Stimulated activated naive CD4-positive, alpha-beta T cell treated with Interleukin-2 at 50 U/mL for 16 hours (primary cell): ENCODE data around the gene DLX5.

Experiments used
- DNase-seq: peaks from one replicate; lab custom pipeline; 2025; lab: John Stamatoyannopoulos, UW

DLX5 gene

DNA sequence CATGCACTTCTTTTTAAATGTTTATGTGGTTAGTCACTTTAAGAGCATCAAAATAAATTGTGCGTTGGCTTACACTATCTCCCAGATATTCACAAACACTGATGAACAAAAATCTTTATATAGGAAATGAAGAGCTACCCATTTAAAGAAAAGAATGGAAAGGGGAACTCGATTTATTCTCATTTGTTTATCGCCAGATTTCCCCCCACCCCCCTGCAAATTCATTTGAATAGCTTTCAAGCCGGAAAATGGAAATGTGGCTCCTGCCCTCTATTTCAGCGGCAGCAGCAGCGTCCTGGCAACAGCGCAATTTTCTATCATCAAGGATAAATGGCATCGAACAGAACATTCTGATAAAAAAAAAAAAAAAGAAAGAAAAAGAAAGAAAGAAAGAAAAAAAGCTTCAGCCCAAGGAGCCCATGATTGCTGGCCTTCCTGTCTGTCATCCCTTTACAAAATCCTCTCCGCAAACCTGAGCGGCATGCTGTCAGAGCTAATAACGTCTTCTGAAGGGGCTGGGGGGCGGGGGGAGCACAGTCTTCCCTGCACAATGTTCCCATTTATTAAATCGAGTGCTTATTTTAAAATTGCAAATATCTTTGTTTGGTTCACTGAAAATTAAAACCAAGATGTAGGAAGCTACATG is 33.0 kb downstream of the DLX5 start:
- no peak for DNase-seq

DNA sequence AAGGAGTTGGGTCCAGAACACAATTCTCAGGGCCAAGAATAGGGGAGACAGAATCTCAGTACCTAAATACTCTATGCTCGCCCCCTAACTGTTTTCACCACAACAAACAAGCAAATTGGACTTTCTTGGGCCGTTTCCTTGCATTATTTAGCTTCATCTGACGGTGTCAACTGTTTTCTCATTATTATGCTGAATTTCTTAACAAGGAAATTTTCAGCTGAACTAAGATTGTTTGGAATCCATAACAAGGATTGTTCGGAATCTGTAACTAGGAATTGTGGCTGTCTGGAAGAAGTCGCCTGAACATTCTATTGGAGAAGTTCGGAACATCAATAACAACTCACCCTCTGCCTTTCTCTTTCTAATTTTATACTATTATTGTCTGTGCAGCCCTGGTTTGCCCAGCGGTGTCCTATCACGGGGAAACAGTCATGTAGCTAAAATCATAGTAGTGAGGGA is 34.7 kb downstream of the DLX5 start:
- DNase-seq, result no peak

DNA sequence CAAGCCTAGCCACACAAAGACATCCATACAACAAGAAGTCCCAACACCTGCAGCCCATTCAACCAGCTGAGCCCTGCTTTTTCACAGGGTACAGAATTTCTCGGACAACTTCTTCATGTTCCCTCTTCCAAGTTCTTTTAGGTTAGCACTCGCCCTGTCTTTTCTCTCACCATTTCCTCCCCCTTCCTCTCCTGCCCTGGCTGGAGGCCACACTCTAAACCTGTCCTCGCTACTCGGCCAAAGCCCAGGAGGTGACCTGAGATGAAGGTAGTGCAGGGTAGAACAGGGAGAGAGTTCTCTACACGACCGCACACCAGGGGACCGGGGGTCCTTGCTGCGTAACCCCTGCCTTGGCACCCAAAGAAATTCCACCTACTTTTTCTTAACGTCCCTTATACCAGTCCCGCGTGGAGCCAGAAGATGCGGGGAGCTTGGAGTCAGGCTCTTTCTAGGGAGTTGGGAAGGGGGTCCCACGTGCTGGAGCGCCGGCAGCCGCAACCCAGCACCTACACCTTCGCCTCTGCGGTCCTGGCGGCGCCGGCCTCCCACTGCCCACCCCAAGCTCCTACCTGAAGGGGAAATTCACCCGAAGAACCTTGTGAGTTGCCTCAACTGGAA is 35.3 kb downstream of the DLX5 start:
- DNase-seq, result no peak

DNA sequence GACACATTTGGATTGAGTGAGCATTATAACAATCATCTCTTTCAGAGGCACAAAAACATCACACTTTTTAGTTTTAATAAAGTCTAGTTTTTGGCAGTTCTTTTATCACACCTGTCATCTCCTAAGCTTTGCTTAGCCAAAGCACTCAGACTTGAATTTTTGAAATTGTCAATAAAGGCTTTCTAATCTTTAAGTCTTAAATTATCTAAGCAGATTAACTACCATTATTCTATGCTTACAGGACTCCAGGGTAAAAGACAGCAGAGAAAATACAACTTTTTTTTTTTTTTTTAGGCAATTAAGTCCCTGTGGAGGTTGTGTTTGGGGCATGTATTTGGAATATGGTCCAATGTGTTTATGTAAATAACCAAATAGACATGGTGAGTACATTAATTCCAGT is 36.9 kb downstream of the DLX5 start:
- DNase-seq, result no peak

DNA sequence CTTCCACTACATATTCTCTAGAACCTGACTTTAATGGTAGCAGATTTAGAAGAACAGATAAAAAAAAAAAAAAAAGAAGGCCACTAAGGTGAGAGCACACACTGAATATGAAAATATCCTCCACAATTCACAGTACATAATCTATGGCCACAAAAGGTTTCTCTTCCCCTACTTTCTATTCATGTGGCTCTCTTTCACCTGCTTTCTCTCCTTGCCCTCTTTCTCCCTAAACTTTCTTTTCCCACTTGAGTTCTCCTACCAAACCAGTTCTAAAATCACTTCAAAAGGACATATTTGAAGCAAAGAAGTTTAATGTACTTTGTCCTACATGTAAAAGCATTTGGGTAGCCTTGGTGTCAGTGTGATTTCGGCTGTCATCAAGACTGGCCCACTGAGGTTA is 37.7 kb downstream of the DLX5 start:
- no peak for DNase-seq

DNA sequence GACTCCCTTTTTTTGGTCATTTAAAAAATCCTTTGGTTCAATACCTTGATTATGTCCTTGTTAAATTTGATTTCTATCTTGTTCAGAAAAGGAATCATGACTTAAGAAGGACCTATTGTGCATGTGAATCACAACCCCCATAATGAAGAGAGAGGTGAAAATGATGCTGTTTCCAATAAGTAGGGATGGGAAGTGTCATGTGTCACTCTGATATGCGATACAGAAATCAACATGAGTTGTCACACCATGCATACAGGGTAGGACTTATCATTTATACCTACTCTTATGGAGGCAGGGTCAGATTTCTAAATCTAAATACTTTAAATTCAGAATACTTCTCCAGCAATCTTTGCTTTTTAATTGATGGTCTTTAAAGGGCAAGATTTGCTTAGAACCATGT is 38.6 kb downstream of the DLX5 start:
- no peak for DNase-seq

DNA sequence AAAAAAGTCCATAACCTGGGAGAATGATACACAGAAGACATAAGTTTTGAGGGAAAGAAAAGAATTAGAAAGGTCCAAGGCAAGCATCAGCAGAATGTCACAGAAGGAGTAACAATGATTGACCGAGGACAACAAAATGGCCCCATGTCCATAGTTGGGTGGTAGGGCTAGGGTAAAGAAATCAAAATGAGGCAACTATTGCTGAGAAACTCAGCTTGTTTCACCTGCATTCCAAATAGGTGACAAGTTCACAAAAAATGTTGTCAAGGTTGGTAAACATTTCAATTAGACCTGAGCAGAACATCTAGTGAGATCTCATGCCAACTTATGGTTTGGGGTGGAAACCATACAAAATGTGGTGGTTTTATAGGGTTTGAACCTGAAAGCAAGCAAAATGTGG is 42.0 kb downstream of the DLX5 start:
- no peak for DNase-seq

DNA sequence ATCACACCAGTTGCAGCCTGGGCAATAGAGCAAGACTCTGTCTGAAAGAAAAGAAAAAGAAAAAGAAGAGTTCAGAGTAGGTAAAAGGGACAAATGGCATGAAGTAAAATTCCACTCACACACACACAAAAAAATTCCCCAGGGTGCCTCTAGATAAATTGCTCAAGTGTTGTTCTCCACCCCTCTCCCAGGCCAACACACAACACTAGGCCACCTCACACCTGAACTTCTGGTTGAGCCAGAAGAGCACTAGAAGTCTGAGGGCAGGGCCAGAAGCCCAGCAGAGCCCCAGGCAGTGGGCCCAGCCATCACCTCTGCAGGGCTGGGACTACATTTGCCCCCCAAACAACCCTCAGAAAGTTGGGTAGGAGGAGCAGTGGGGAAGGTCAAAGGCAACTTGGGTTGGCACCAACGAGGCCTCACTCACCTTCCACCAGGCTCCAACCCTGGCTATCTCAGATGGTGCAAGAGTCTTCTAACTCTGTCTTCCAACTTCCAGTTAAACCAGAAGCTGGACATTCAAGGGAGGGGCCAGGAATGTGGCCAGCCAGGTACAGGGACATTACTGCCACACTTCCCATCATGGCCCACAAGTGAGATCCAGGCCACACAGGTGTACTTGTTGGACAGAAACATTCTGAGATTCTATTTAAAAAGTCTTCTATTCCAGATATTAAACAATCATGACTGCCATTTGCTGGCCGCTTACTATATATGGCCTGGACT is 44.9 kb downstream of the DLX5 start:
- no peak for DNase-seq

DNA sequence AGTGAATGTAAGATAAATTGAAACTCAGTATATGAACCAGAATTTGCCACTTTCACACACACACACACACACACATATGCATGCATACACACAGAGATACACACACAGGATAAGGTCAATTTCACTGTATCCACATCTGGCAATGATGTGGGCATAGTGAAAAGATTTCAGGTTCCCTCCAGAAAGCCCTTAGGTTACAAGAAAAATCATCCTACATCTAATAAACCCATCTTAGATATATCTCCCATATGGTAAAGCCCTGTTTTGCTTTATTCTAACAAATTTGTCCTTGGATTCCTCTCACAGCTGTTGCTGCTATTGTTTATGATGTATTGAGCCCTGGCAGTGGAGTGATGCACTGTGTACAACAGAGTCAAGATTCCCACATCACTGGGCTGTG is 47.2 kb downstream of the DLX5 start:
- no peak for DNase-seq

DNA sequence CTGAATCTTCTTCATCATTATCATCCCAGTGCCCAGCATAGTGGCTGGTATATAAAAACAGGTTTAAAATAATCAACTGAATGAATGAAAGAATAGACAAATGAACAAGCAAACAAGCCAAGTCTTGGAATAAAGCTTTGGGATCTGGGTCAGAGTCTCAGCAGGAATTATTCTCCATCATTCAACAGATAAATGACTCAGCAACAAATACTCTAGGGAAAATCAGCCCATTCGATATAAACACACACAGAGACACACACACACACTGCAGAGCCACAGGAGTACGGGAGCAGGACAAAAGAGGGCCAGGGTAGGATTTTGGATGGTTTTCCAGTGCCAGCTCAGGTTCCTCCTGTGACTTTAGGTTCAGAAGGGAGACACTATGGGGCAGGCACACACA is 48.5 kb downstream of the DLX5 start:
- DNase-seq, result no peak

DNA sequence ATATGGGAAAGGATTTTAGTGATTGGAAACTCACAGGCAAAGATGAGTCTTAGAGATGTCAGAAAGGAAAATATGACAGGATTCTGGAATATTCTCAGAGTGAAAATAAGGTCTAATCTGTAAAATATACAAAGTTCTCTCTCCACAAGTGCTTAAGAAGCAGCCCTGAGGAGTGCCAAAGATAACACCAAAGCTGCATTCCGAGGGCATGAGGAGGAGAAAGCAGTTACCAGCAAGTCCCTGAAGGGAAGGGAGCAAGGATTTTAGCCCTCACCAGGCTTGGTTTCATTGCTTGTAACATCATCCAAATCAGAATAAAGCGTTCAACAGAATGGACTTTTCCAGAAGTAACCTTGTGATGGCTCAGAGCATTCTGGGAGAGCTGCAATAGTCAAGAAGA is 50.6 kb downstream of the DLX5 start:
- DNase-seq, result no peak

DNA sequence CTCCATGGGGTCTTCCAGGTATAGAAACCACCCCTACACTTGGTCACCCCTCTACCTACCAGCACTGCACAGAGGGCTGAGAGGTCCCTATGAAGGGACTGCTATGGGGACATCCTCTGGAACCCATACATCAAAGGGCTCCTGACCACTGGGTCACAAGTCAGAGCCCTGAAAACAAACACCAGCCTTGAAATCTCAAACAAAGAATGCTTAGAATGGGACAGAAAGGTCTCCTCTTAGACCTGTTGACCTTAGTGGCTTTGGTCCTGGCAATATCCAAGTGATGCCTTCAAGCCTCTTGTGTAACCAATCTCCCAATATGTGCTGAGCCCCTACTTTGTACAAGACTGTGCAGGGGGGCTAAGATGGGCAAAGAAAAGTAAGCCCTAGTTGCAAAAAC is 53.9 kb downstream of the DLX5 start:
- DNase-seq, result no peak
